ENCODE data around the gene SUPT3H. TPM values are rescaled to one million over a fixed set of nuclear protein-coding genes. Genes with fewer than 3 reads are reported as not detected.
"Not testable (repeated sequence)": the region's sequence is repeated elsewhere in the genome, so short reads cannot be mapped to it uniquely, and the experiment has no call there.

The SUPT3H gene
- total RNA-seq, 2 experiments from 2014 or later: 13.6 to 14.4 TPM

DNA sequence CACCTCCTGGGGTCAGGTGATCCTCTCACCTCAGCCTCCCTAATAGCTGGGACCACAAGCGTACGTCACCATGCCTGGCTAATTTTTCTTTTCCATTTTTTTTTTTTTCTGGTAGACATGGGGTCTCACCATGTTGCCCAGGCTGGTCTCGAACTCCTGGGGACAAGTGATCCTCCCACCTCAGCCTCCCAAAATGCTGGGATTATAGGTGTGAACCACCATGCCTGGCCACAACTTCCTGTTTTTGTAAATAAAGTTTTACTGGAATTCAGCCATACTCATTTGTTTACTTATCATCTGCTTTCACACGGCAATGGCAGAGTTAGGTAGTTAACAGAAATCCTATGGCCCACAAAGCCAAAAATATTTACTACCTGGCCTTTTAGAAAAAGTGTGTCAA lies 57.4 kb downstream of the SUPT3H start:
- peaks cover 27% of the 10 kb centered on the region for H3K36me3 Mint-ChIP-seq
- H3K4me3 Mint-ChIP-seq: no peak overlapping the region
- no peaks in the 10 kb centered on the region for H3K27me3 Mint-ChIP-seq
- peak overlapping the region; percentile 38 for H3K27ac Mint-ChIP-seq
- H3K4me1 Mint-ChIP-seq: peaks cover 48% of the 10 kb centered on the region
- no peak for DNase-seq
- H3K9me3 Mint-ChIP-seq: peaks cover 12% of the 10 kb centered on the region

DNA sequence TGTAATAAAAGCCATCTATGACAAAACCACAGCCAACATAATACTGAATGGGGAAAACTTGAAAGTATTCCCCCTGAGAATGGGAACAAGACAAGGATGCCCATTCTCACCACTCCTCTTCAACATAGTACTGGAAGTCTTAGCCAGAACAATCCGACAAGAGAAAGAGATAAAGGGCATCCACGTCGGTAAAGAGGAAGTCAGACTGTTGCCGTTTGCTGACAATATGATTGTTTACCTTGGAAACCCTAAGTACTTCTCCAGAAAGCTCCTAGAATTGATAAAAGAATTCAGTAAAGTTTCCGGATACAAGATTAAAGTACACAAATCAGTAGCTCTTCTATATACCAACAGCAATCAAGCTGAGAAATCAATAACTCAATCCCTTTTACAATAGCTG lies 63.6 kb downstream of the SUPT3H start:
- no peak overlapping the region for H3K27ac Mint-ChIP-seq
- peaks cover 78% of the 10 kb centered on the region for H3K36me3 Mint-ChIP-seq
- peaks cover 47% of the 10 kb centered on the region for H3K4me1 Mint-ChIP-seq
- peaks cover 54% of the 10 kb centered on the region for H3K9me3 Mint-ChIP-seq
- H3K27me3 Mint-ChIP-seq: no peaks in the 10 kb centered on the region
- no peak overlapping the region for H3K4me3 Mint-ChIP-seq
- no peak for DNase-seq

DNA sequence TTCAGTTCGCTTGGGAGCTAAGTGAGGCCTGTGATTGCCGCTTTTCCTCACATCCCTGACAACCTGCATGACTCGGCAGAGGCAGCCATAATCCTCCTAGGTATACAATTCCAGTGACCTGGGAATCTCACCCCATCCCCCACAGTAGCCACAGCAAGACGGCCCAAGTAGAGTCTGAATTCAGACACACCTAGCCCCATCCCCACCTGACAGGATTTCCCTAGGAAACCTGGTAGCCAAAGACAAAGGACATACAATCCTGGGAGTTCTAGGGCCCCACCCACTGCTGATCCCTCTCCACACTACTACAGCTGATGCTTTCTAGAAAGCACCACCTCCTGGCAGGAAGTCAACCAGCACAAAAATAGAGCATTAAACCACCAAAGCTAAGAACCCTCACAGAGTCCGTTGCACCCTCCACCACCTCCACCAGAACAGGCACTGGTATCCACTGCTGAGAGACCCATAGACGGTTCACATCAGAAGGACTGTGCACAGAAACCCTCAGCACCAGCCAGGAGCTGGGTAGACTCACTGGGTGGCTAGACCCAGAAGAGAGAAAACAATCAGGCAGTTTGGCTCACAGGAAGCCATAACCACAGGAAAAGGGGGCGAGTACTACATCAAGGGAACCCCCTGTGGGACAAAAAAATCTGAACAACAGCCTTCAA lies 67.5 kb downstream of the SUPT3H start:
- peaks cover 66% of the 10 kb centered on the region for H3K9me3 Mint-ChIP-seq
- peaks cover 41% of the 10 kb centered on the region for H3K4me1 Mint-ChIP-seq
- peak overlapping the region; percentile 79 for H3K27ac Mint-ChIP-seq
- H3K36me3 Mint-ChIP-seq: peaks cover 88% of the 10 kb centered on the region
- H3K27me3 Mint-ChIP-seq: no peaks in the 10 kb centered on the region
- peak overlapping the region; percentile 40 for H3K4me3 Mint-ChIP-seq
- peak; percentile 16 for DNase-seq

DNA sequence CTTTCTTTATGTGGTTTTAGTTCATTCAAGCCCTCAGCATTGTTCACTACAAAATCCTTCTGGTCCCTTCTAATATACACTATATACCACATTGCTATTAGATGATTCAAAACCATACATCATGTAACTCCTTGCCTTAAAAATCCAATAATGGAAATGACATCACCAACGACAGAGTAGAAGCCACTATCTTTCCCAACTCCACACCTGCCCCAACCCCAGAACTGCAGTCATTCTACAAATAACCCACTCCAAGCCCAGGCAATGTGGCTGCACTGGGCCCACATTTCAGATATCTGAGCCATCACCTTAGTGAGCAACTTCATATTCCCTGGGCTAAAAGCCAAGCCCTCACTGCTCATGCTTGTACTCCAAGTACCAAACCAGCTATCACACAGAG lies 72.2 kb downstream of the SUPT3H start:
- no peak overlapping the region for H3K4me3 Mint-ChIP-seq
- no peaks in the 10 kb centered on the region for H3K27me3 Mint-ChIP-seq
- peaks cover 39% of the 10 kb centered on the region for H3K9me3 Mint-ChIP-seq
- no peak overlapping the region for H3K27ac Mint-ChIP-seq
- peaks cover 60% of the 10 kb centered on the region for H3K36me3 Mint-ChIP-seq
- no peak for DNase-seq
- H3K4me1 Mint-ChIP-seq: peaks cover 34% of the 10 kb centered on the region

DNA sequence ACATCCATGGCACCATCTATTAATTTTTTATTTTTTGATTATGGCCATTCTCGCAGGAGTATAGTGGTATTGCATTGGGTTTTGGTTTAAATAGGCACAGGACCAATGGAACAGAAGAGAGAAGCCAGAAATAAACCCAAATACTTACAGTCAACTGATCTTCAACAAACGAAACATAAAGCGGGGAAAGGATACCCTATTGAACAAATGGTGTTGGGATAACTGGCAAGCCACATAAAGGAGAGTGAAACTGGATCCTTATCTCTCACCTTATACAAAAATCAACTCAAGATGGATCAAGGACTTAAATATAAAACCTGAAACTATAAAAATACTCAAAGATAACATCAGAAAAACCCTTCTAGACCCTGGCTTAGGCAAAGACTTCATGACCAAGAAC lies 74.9 kb downstream of the SUPT3H start:
- no peaks in the 10 kb centered on the region for H3K27me3 Mint-ChIP-seq
- no peak overlapping the region for H3K27ac Mint-ChIP-seq
- no peak overlapping the region for H3K4me3 Mint-ChIP-seq
- peaks cover 33% of the 10 kb centered on the region for H3K4me1 Mint-ChIP-seq
- peaks cover 25% of the 10 kb centered on the region for H3K9me3 Mint-ChIP-seq
- no peak for DNase-seq
- peaks cover 46% of the 10 kb centered on the region for H3K36me3 Mint-ChIP-seq

DNA sequence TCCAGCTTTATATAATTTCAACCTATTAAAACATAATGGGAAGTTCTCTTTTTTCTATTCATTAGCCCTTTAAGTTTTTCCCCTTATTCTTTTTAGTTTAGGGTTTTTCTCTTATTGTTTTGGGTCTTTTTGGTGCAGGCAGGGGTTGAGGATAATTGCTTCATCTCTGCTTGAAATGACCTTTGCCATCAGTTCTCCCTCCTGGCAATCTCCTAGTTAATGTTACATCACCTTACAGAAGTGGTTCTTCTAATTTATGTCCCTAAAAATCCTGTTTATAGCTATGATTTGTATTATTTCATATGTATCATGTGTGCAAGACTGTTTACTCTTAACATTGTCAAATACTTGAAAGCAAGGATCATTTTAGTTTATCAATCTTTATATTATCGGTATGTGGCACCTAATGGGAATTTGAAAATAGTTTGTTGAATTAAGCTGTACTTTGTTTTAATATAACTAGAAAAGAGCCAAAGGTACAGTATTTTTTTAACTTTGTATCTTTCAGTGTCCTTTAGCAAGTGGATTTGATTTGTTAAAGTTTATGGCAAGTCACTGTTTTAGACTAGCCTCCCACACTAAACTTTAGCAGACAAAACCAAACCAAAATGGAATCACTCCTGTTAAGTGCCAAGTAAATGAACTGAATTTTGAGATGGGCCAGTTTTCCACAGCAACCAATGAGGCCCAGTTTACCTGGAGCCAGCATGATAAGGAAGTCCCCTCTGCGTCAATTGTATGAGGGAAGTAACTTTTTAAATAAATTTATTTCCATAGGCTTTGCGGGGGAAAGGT lies 76.2 kb downstream of the SUPT3H start:
- H3K27ac Mint-ChIP-seq: no peak overlapping the region
- peaks cover 42% of the 10 kb centered on the region for H3K4me1 Mint-ChIP-seq
- H3K4me3 Mint-ChIP-seq: no peak overlapping the region
- H3K36me3 Mint-ChIP-seq: peaks cover 35% of the 10 kb centered on the region
- no peak for DNase-seq
- H3K9me3 Mint-ChIP-seq: peaks cover 19% of the 10 kb centered on the region
- H3K27me3 Mint-ChIP-seq: no peaks in the 10 kb centered on the region

DNA sequence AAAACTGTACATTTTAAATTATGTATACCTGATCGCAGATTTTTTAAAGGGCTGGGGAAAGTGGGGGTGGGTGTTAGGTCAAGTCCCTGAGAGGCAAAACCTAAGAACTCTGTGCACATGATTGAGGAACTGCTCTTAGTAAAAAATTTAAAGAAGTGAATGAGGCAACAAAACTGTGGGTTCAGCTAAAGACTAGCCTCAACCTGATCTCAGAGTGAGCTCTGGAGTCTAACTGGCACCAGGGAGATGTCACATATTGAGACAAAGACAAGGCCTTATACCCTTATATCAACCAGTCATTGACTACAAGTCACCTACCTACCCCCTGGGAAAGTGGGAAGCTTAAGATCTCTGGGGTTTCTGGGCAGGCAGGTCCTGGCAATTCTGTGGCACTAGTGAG lies 77.0 kb downstream of the SUPT3H start:
- H3K27ac Mint-ChIP-seq: no peak overlapping the region
- H3K9me3 Mint-ChIP-seq: peaks cover 10% of the 10 kb centered on the region
- no peaks in the 10 kb centered on the region for H3K27me3 Mint-ChIP-seq

DNA sequence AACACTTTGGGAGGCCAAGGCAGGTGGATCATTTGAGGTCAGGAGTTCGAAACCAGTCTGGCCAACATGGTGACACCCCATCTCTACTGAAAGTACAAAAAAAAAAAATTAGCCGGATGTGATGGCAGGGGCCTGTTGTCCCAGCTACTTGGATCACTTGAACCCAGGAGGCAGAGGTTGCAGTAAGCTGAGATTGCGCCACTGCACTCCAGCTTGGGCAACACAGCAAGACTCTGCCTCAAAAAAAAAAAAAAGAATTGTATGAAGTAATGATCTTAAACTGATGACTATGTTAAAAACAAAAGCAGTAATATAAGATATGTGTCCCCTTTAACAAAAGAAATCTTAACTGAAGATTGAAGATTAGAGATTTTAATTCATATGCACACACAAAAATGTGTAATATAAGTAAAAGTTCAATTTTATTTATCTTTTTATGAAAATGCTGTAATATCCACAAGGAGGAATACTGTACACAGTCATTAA lies 78.6 kb downstream of the SUPT3H start:
- no peak for DNase-seq
- H3K27me3 Mint-ChIP-seq: no peaks in the 10 kb centered on the region
- H3K9me3 Mint-ChIP-seq: peaks cover 5% of the 10 kb centered on the region
- H3K36me3 Mint-ChIP-seq: peaks cover 27% of the 10 kb centered on the region
- peaks cover 40% of the 10 kb centered on the region for H3K4me1 Mint-ChIP-seq
- H3K27ac Mint-ChIP-seq: no peak overlapping the region
- H3K4me3 Mint-ChIP-seq: no peak overlapping the region

More for the DNA sequence above, 77.0 kb downstream of the SUPT3H start:
- H3K4me1 Mint-ChIP-seq: peaks cover 42% of the 10 kb centered on the region
- no peak overlapping the region for H3K4me3 Mint-ChIP-seq
- H3K36me3 Mint-ChIP-seq: peaks cover 27% of the 10 kb centered on the region
- DNase-seq: no peak

DNA sequence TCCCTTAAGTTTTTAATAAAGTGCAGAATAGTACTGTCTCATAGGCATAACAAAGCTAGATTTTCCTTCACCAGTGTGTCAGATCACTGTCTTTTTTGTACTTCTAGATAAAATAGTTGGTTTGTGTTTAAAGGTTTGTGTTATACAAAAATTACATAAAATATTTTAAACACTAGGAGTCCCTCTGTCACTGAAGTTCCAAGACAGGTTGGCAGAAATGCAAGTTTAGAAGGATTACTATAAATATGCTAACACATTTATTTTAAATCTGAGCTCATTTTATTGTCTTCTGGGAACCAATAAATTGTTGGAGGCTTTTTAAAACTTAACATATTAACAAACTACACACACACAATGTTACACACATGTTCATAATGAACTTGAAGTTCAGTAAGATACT lies 80.4 kb downstream of the SUPT3H start:
- DNase-seq: no peak
- no peak overlapping the region for H3K27ac Mint-ChIP-seq
- no peak overlapping the region for H3K4me3 Mint-ChIP-seq

DNA sequence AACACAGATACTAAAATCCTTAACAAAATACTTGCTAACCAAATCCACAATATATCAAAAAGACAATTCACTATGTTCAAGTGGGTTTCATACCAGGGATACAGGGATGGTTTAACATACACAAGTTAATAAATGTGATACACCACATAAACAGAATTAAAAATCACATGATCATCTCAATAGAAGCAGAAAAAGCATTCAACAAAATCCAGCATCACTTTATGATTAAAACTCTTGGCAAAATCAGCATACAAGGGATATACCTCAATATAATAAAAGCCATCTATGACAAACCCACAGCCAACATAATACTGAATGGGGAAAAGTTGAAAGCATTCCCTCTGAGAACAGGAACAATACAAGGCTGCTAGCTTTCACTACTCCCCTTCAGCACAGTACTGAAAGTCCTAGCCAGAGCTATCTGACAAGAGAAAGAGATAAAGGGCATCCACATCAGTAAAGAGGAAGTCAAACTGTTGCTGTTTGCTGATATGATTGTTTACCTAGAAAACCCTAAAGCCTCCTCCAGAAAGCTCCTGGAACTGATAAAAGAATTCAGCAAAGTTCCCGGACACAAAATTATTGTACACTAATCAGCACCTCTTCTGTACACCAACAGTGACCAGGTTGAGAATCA lies 83.6 kb downstream of the SUPT3H start:
- DNase-seq, H3K27me3 Mint-ChIP-seq, H3K27ac Mint-ChIP-seq, H3K4me3 Mint-ChIP-seq: not testable (repeated sequence)
- H3K4me1 Mint-ChIP-seq: peaks cover 34% of the 10 kb centered on the region
- peaks cover 45% of the 10 kb centered on the region for H3K36me3 Mint-ChIP-seq
- H3K9me3 Mint-ChIP-seq: peaks cover 25% of the 10 kb centered on the region

More for the DNA sequence above, 80.4 kb downstream of the SUPT3H start:
- H3K9me3 Mint-ChIP-seq: peaks cover 15% of the 10 kb centered on the region
- no peaks in the 10 kb centered on the region for H3K27me3 Mint-ChIP-seq
- H3K4me1 Mint-ChIP-seq: peaks cover 52% of the 10 kb centered on the region
- H3K36me3 Mint-ChIP-seq: peaks cover 33% of the 10 kb centered on the region

DNA sequence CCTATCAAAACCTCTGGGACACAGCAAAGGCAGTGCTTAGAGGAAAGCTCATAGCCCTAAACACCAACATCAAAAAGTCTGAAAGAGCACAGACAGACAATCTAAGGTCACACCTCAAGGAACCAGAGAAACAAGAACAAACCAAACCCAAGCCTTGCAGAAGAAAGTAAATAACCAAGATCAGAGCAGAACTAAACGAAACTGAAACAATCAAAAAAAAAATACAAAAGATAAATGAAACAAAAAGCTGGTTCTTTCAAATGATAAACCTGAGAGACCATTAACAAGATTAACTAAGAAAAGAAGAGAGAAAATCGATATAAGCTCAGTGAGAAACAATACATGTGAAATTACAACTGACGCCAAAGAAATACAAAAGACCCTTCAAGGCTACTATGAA lies 84.4 kb downstream of the SUPT3H start:
- H3K27me3 Mint-ChIP-seq: no peaks in the 10 kb centered on the region
- DNase-seq: no peak
- H3K9me3 Mint-ChIP-seq: peaks cover 25% of the 10 kb centered on the region
- peak overlapping the region; percentile 74 for H3K27ac Mint-ChIP-seq
- H3K4me3 Mint-ChIP-seq: peak overlapping the region; percentile 22
- H3K4me1 Mint-ChIP-seq: peaks cover 34% of the 10 kb centered on the region
- H3K36me3 Mint-ChIP-seq: peaks cover 45% of the 10 kb centered on the region

DNA sequence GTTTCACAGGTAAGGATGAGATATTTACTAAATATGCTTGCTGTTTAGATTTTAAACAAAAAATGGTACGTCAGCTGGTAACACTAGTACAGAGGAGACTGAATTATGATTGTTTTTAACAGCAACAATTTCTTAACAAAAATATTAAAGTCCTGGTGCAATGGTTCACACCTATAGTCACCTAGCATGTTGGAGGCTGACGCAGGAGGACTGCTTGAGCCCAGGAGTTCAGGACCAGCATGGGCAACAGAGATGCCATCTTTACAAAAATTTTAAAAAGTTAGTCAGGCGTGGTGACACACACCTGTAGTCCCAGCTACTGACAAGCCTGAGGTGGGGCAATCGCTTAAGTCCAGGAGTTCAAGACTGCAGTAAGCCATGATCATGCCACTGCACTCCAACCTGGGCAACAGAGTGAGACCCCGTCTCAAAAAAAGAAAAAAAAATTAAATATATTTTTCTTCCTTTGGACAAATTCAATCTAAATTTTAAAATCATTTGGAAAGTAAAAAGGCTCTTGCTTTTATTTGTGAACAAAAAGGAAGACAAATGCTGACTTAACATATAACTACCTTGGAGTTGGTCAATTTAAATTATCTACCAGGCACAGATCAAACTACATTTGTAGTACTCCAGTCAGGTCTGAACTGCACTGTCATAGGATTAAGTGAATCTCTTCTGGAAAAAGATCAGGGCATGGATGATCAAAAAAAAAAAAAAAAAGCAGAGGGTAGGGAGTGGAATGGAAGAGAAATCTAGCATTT lies 87.8 kb downstream of the SUPT3H start:
- DNase-seq: no peak
- H3K4me3 Mint-ChIP-seq: no peak overlapping the region
- peaks cover 48% of the 10 kb centered on the region for H3K36me3 Mint-ChIP-seq
- H3K9me3 Mint-ChIP-seq: peaks cover 32% of the 10 kb centered on the region
- H3K27ac Mint-ChIP-seq: no peak overlapping the region
- H3K4me1 Mint-ChIP-seq: peaks cover 21% of the 10 kb centered on the region
- no peaks in the 10 kb centered on the region for H3K27me3 Mint-ChIP-seq

DNA sequence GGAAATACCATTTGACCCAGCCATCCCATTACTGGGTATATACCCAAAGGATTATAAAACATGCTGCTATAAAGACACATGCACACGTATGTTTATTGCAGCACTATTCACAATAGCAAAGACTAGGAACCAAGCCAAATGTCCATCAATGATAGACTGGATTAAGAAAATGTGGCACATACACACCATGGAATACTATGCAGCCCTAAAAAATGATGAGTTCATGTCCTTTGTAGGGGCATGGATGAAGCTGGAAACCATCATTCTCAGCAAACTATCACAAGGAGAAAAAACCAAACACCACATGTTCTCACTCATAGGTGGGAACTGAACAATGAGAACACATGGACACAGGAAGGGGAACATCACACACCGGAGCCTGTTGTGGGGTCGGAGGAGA lies 91.0 kb downstream of the SUPT3H start:
- not testable (repeated sequence) for DNase-seq, H3K27me3 Mint-ChIP-seq, H3K4me1 Mint-ChIP-seq, H3K27ac Mint-ChIP-seq, H3K4me3 Mint-ChIP-seq
- H3K9me3 Mint-ChIP-seq: peaks cover 22% of the 10 kb centered on the region
- peaks cover 47% of the 10 kb centered on the region for H3K36me3 Mint-ChIP-seq

DNA sequence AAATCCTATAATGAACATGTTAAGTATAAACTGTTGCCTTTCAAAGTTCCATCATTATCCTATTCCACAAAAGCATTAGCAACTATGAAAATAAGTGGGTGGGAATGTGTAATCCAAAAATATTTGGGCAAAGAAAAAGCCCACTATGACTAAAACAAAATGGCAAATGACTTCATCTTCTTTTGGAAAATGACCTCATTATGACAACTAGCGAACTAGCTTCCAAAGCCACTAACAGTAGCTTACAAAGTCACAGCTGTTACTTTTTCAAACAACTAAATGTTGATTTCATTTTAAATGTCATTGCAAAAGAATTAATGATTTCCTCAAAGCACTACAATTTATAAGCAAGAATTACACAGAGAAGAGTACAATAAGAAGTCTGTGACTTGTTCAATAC lies 99.4 kb downstream of the SUPT3H start:
- Mint-ChIP-seq H3K9me3 (peaks cover 15% of the 10 kb centered on the region), H3K4me1 (peaks cover 7% of the 10 kb centered on the region), H3K27me3 (no peaks in the 10 kb centered on the region), H3K4me3 (no peak overlapping the region), H3K27ac (no peak overlapping the region), H3K36me3 (peaks cover 50% of the 10 kb centered on the region)
- DNase-seq: no peak

DNA sequence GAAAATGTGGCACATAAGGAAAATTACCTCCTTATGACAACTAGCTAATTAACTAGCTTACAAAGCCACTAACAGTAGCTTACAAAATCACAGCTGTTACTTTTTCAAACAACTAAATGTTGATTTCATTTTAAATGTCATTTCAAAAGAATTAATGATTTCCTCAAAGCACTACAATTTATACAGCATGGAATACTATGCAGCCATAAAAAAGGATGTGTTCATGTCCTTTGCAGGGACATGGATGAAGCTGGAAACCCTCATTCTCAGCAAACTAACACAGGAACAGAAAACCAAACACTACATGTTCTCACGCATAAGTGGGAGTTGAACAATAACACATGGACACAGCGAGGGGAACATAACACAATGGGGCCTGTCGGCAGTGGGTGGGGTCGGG lies 100.0 kb downstream of the SUPT3H start:
- peaks cover 54% of the 10 kb centered on the region for H3K36me3 Mint-ChIP-seq
- H3K4me1 Mint-ChIP-seq, H3K27ac Mint-ChIP-seq: not testable (repeated sequence)

More for the DNA sequence above, 100.0 kb downstream of the SUPT3H start:
- not testable (repeated sequence) for H3K4me3 Mint-ChIP-seq, H3K27me3 Mint-ChIP-seq, DNase-seq
- H3K9me3 Mint-ChIP-seq: peaks cover 18% of the 10 kb centered on the region

Measured in activated naive CD8-positive, alpha-beta T cell treated with anti-CD3 and anti-CD28 coated beads for 36 hours (primary cell).